SK-N-SH (cell line): Measurements from ENCODE around the gene OBSCN. TPM values are rescaled to one million over a fixed set of nuclear protein-coding genes. Genes with fewer than 3 reads are reported as not detected.

Experiments
- CTCF ChIA-PET: fragments of 300-600, 350-600 bp; formaldehyde crosslinking; extraction: SDS; loops from one replicate; lab custom pipeline; 2021; lab: Yijun Ruan, JAX
- POLR2A ChIA-PET: fragments of 350-600 bp; sonication (Branson Sonifier 250); formaldehyde crosslinking; extraction: SDS; loops from one replicate; lab custom pipeline; 2020; ENCODE audit warnings: antibody characterized with exemption, inconsistent platforms; lab: Yijun Ruan, JAX
- DNase-seq: peaks from one replicate; pipeline ENCODE4 v3.0.0; 2012
- H2AFZ ChIP-seq: fragments of 200-600 bp; sonication (generic); 2 replicates; pipeline ENCODE4 v1.8.1; 2016; ENCODE audit warnings: antibody characterized with exemption, mild to moderate bottlenecking, low read depth
- H3F3A ChIP-seq: fragments of 200-600 bp; sonication (generic); replicated peaks from 2 replicates; pipeline ENCODE3; 2016; ENCODE audit warnings: antibody characterized with exemption, mild to moderate bottlenecking; ENCODE audit not compliant: insufficient read depth
- H3K27ac ChIP-seq, 2 experiments: fragments of 200-500 bp in 1 of 2; fragments of 200-600 bp in 1 of 2; sonication (Bioruptor generic) in 1 of 2; sonication (generic), shearing (Covaris generic) in 1 of 2; 2 replicates each; pipeline versions ENCODE4 v1.5.1 to v1.6.1; 2014 to 2016; ENCODE audit warnings: low read depth in 2 of 2, inconsistent platforms in 1 of 2, low read length in 1 of 2, mild to moderate bottlenecking in 1 of 2, mixed read lengths in 1 of 2
- H3K27me3 ChIP-seq: fragments of 200-600 bp; sonication (generic), shearing (Covaris generic); 2 replicates; pipeline ENCODE4 v1.6.1; 2016; ENCODE audit warnings: mixed run types; ENCODE audit not compliant: insufficient read depth
- H3K36me3 ChIP-seq, 2 experiments: fragments of 200-500 bp in 1 of 2; fragments of 200-600 bp in 1 of 2; sonication (Bioruptor generic) in 1 of 2; sonication (generic) in 1 of 2; replicated peaks in 1 of 2; 2 replicates each; pipeline versions ENCODE3 to v1.5.1; 2014 to 2016; ENCODE audit warnings: low read length in 1 of 2, mild to moderate bottlenecking in 1 of 2; ENCODE audit not compliant: insufficient read depth in 2 of 2, control insufficient read depth in 1 of 2
- H3K4me1 ChIP-seq, 2 experiments: fragments of 200-500 bp in 1 of 2; fragments of 200-600 bp in 1 of 2; sonication (Bioruptor generic) in 1 of 2; sonication (generic), shearing (Covaris generic) in 1 of 2; 2 replicates each; pipeline versions ENCODE4 v1.5.1 to v1.6.1; 2014 to 2016; ENCODE audit warnings: low read depth in 1 of 2, low read length in 1 of 2, mixed run types in 1 of 2; ENCODE audit not compliant: insufficient read depth in 2 of 2, control insufficient read depth in 1 of 2
- H3K4me2 ChIP-seq: fragments of 200-600 bp; sonication (generic), shearing (Covaris generic); 2 replicates; pipeline ENCODE4 v1.6.1; 2017; ENCODE audit warnings: mixed run types
- H3K4me3 ChIP-seq, 2 experiments: fragments of 200-500 bp in 1 of 2; fragments of 200-600 bp in 1 of 2; sonication (Bioruptor generic) in 1 of 2; sonication (generic), shearing (Covaris generic) in 1 of 2; 2 replicates each; pipeline versions ENCODE4 v1.5.1 to v1.8.1; 2014 to 2016; ENCODE audit warnings: low read depth in 2 of 2, inconsistent platforms in 1 of 2, low read length in 1 of 2, mild to moderate bottlenecking in 1 of 2, mixed read lengths in 1 of 2, moderate library complexity in 1 of 2
- H3K79me2 ChIP-seq: fragments of 200-600 bp; sonication (generic); 2 replicates; pipeline ENCODE4 v1.8.1; 2017; ENCODE audit warnings: mild to moderate bottlenecking; ENCODE audit not compliant: insufficient read depth
- H3K9ac ChIP-seq: fragments of 200-600 bp; sonication (generic); 2 replicates; pipeline ENCODE4 v1.6.1; 2017; ENCODE audit warnings: mixed run types
- H3K9me2 ChIP-seq: fragments of 200-600 bp; sonication (generic); 2 replicates; pipeline ENCODE4 v1.6.1; 2017; ENCODE audit warnings: mixed run types
- H3K9me3 ChIP-seq: fragments of 200-600 bp; sonication (generic); 2 replicates; pipeline ENCODE4 v1.6.1; 2017; ENCODE audit warnings: mixed run types, mild to moderate bottlenecking, moderate library complexity
- H4K20me1 ChIP-seq: fragments of 200-600 bp; sonication (generic); 2 replicates; pipeline ENCODE4 v1.6.1; 2017; ENCODE audit warnings: mild to moderate bottlenecking, mixed run types; ENCODE audit not compliant: insufficient read depth
- CHD2 ChIP-seq: fragments of 150-350 bp; IDR thresholded peaks from 2 replicates; pipeline ENCODE4 v1.6.1; 2018; ENCODE audit warnings: low read length; ENCODE audit not compliant: partially characterized antibody
- CTCF ChIP-seq: fragments of 200-600 bp; sonication (generic); IDR thresholded peaks from 2 replicates; pipeline ENCODE4 v1.6.1; 2017; ENCODE audit warnings: antibody characterized with exemption, mild to moderate bottlenecking, moderate library complexity
- EP300 ChIP-seq, 2 experiments: IDR thresholded peaks; 2 replicates each; pipeline versions ENCODE4 v1.4.0 to v1.6.1; 2012; ENCODE audit warnings: borderline replicate concordance in 1 of 2, low read depth in 1 of 2, low read length in 1 of 2
- GATA2 ChIP-seq: sonication (generic); formaldehyde crosslinking; IDR thresholded peaks from 2 replicates; pipeline ENCODE4 v1.5.0; 2020; ENCODE audit warnings: mild to moderate bottlenecking, missing genetic modification reagents
- RAD21 ChIP-seq: IDR thresholded peaks from 2 replicates; pipeline ENCODE4 v1.6.1; 2012; ENCODE audit warnings: mild to moderate bottlenecking, low read length
- RCOR1 ChIP-seq: fragments of 150-350 bp; IDR thresholded peaks from 2 replicates; pipeline ENCODE4 v1.6.1; 2017; ENCODE audit warnings: antibody characterized with exemption, low read length
- REST ChIP-seq: IDR thresholded peaks from 2 replicates; pipeline ENCODE4 v1.6.1; 2012; ENCODE audit warnings: mild to moderate bottlenecking, low read depth, low read length, moderate library complexity
- RXRA ChIP-seq: IDR thresholded peaks from 2 replicates; pipeline ENCODE4 v1.4.0; 2012; ENCODE audit warnings: low read depth, mild to moderate bottlenecking, borderline replicate concordance
- SIN3A ChIP-seq: IDR thresholded peaks from 2 replicates; pipeline ENCODE4 v1.6.1; 2012; ENCODE audit warnings: low read depth, mild to moderate bottlenecking, low read length, moderate library complexity, borderline replicate concordance
- TAF1 ChIP-seq: IDR thresholded peaks from 2 replicates; pipeline ENCODE4 v1.6.1; 2012; ENCODE audit warnings: low read depth, mild to moderate bottlenecking, low read length, moderate library complexity, borderline replicate concordance
- WGBS: methylation state at CpG from one replicate; pipeline ENCODE4 v1.1.6; 2017; ENCODE audit warnings: low lambda C conversion rate; 5-methylcytosine and 5-hydroxymethylcytosine counted together
- polyA plus RNA-seq, 3 experiments: library from polyadenylated mRNA; depleted of rRNA; stranded (reverse); fragments of >200 nt; gene quantifications; 2 replicates each; pipeline ENCODE4 v1.2.3, GENCODE V29; 2012
- TF ChIP-seq, protein P1 (sequence below): IDR thresholded peaks from 2 replicates; pipeline ENCODE4 v1.4.0; 2012; ENCODE audit warnings: low read depth, borderline replicate concordance
- TF ChIP-seq, protein P2 (sequence below): fragments of 150-350 bp; IDR thresholded peaks from 2 replicates; pipeline ENCODE4 v1.6.1; 2016; ENCODE audit warnings: mild to moderate bottlenecking, low read depth, low read length

Gene OBSCN
- polyA plus RNA-seq, 1 of the 3 experiments (the other 2 are of a cell fraction) = 4.0 TPM

- TF ChIP-seq EP300 (IDR thresholded peaks at IDR 0.05; ENCODE audit: borderline replicate concordance in 1 of 2, low read depth in 1 of 2, low read length in 1 of 2) = no peak
- TF ChIP-seq TAF1 = no peak
- TF ChIP-seq, protein P1, sequence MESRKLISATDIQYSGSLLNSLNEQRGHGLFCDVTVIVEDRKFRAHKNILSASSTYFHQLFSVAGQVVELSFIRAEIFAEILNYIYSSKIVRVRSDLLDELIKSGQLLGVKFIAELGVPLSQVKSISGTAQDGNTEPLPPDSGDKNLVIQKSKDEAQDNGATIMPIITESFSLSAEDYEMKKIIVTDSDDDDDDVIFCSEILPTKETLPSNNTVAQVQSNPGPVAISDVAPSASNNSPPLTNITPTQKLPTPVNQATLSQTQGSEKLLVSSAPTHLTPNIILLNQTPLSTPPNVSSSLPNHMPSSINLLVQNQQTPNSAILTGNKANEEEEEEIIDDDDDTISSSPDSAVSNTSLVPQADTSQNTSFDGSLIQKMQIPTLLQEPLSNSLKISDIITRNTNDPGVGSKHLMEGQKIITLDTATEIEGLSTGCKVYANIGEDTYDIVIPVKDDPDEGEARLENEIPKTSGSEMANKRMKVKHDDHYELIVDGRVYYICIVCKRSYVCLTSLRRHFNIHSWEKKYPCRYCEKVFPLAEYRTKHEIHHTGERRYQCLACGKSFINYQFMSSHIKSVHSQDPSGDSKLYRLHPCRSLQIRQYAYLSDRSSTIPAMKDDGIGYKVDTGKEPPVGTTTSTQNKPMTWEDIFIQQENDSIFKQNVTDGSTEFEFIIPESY = no peak
- no peak for TF ChIP-seq REST
- no peak for TF ChIP-seq SIN3A
These were observed 155.1 kb downstream of the OBSCN start (continued) for GRCh38 chr1:228362884-228363450.

DNA sequence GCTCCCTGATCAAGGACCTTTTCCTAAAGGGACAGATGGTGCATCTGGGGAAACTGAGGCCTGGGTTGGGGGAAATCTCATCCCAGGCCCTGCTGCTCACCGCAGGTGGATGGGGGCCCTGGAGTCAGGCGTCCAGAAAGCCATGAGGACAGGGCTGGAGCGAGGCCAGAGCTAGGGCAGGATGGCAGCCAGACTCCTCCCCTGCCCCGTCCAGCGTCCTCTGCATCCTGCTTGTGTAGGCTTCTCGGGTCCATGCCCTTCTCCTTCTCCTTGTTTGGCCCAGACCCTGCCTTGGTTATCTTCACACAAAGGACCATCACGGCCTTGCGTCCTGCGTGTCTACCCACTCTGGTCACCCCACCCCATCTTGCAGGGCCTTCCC is 155.8 kb downstream of the OBSCN start:
- Histone ChIP-seq H3K4me2 (no peak overlapping the region), H3K9me2 (no peaks in the 10 kb centered on the region), H3K9me3 (no peaks in the 10 kb centered on the region), H3K36me3 (no peaks in the 10 kb centered on the region), H3F3A (no peaks in the 10 kb centered on the region), H3K4me1 (peaks cover 0 to 3% of the 10 kb centered on the region in 2 experiments; a peak in 1 of 4 replicates), H3K9ac (no peak overlapping the region), H3K27ac (no peak overlapping the region), H3K4me3 (no peak overlapping the region), H4K20me1 (no peaks in the 10 kb centered on the region), H3K79me2 (no peaks in the 10 kb centered on the region), H2AFZ (no peak overlapping the region), H3K27me3 (no peaks in the 10 kb centered on the region)
- POLR2A ChIA-PET = interaction anchor here (1.6 kb wide), 1 partner anchor 57 kb away, joined by 4 read pairs; no protein-coding TSS in a partner anchor
- TF ChIP-seq RAD21 (no peak), GATA2 (CRISPR knock-in tag) (no peak), RXRA (no peak), CHD2 (no peak), CTCF (no peak), RCOR1 (no peak), TAF1 (no peak)
- TF ChIP-seq, protein P2, sequence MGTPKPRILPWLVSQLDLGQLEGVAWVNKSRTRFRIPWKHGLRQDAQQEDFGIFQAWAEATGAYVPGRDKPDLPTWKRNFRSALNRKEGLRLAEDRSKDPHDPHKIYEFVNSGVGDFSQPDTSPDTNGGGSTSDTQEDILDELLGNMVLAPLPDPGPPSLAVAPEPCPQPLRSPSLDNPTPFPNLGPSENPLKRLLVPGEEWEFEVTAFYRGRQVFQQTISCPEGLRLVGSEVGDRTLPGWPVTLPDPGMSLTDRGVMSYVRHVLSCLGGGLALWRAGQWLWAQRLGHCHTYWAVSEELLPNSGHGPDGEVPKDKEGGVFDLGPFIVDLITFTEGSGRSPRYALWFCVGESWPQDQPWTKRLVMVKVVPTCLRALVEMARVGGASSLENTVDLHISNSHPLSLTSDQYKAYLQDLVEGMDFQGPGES = no peak
- CTCF ChIA-PET = no interaction called here
- 71% methylated on average over 7 of the region's 9 CpGs for WGBS
- DNase-seq = no peak
